Heart left ventricle (tissue), 16 donors: ENCODE results near the gene ADD2. TPM values are rescaled to one million over a fixed set of nuclear protein-coding genes. Genes with fewer than 3 reads are reported as not detected.

Experiments used
- ATAC-seq, 4 donors: fragments of 200-7000 bp; cut with Tn5 transposase; one replicate each; pipeline ENCODE4 v1.9.1; 2020 to 2022; ENCODE audit warnings: moderate library complexity in 4 of 4, mild to moderate bottlenecking in 3 of 4, moderate number of reproducible peaks in 1 of 4
- DNase-seq, 5 donors: peaks; one replicate each; pipeline ENCODE4 v3.0.0-alpha.2; 2020
- H3K27ac ChIP-seq, 12 donors: fragments of 200-600 bp; sonication (generic) in 4 of 12; one replicate each; pipeline versions ENCODE4 v1.5.0 to v1.8.0; 2016 to 2022; ENCODE audit warnings: mild to moderate bottlenecking in 2 of 12
- H3K27me3 ChIP-seq, 9 donors: fragments of 200-600 bp; sonication (generic) in 2 of 9; one replicate each; pipeline versions ENCODE4 v1.5.1 to v1.8.0; 2016 to 2022; ENCODE audit warnings: mild to moderate bottlenecking in 3 of 9
- H3K36me3 ChIP-seq, 9 donors: fragments of 200-600 bp; sonication (generic) in 2 of 9; one replicate each; pipeline versions ENCODE4 v1.5.0 to v1.8.0; 2018 to 2022; ENCODE audit warnings: mild to moderate bottlenecking in 2 of 9
- H3K4me1 ChIP-seq, 12 donors: fragments of 200-600 bp; sonication (generic) in 4 of 12; one replicate each; pipeline versions ENCODE4 v1.5.0 to v1.8.0; 2016 to 2022; ENCODE audit warnings: mild to moderate bottlenecking in 3 of 12
- H3K4me3 ChIP-seq, 12 donors: fragments of 200-600 bp; sonication (generic) in 4 of 12; one replicate each; pipeline versions ENCODE4 v1.5.0 to v1.8.0; 2017 to 2022; ENCODE audit warnings: mild to moderate bottlenecking in 9 of 12, moderate library complexity in 4 of 12
- H3K9me3 ChIP-seq, 12 donors: fragments of 200-600 bp; sonication (generic) in 4 of 12; one replicate each; pipeline versions ENCODE4 v1.5.0 to v1.8.0; 2016 to 2022; ENCODE audit warnings: mild to moderate bottlenecking in 1 of 12
- CTCF ChIP-seq, 12 donors: fragments of 200-600 bp; sonication (generic) in 4 of 12; IDR thresholded peaks; one replicate each; pipeline versions ENCODE4 v1.5.0 to v1.8.0; 2018 to 2022; ENCODE audit warnings: antibody characterized with exemption in 12 of 12, mild to moderate bottlenecking in 5 of 12
- POLR2A ChIP-seq, 2 donors: fragments of 450-650 bp; IDR thresholded peaks; one replicate each; pipeline ENCODE4 v1.6.1; 2017; ENCODE audit warnings: antibody characterized with exemption in 2 of 2, mild to moderate bottlenecking in 2 of 2, moderate library complexity in 2 of 2
- WGBS, 4 donors: extraction: QIAGEN DNeasy Blood & Tissue Kit in 2 of 4; methylation state at CpG; one replicate each; pipeline versions ENCODE4 v1.1.5 to v1.1.7; 2013 to 2018; 5-methylcytosine and 5-hydroxymethylcytosine counted together
- intact Hi-C, 10 donors: fragments of 100-400 bp; cut with DNase I; formaldehyde crosslinking; loops; one replicate each; pipeline versions ENCODE4 v1.11.1 to v1.14.2; 2022
- polyA plus RNA-seq, 2 donors: library from polyadenylated mRNA; stranded (reverse); fragments of 200-250 nt; gene quantifications; one replicate each; pipeline ENCODE4 v1.2.3, GENCODE V29; 2013
- total RNA-seq, 9 donors: library from RNA; depleted of rRNA in 2 of 9; stranded (reverse); fragments of >200 nt in 2 of 9; fragmentation: NEBNext Ultra II Directional in 3 of 9; extraction: Animal tissue kit (Norgen Biotek cat#: 25700) in 3 of 9; gene quantifications; one replicate each; pipeline versions ENCODE4 v1.1.0 to v1.2.4, GENCODE V29; 2016 to 2023
- donor health status: ischemic (EF 13 %, LVEDD 7.1; RV severe dilation, severe dysfunction).
- donor health status: healthy with polysubstance abuse.
- donor health status: DM: no; HTN: yes; CAD: no.
- donor health status: DM: no; HTN: no; CAD: no.
- donor health status: ischemic (EF 25% LVEDD 6.9; RV normal size, moderate dysfunction).
- donor health status: ischemic (EF 25% LVEDD 5.7; RV mildly dilated, moderate dysfunction).
- donor health status: healthy.
- donor health status: DM: yes; HTN: yes; CAD: no.
- donor health status: ischemic (EF 35%, LVEDD 5.7; RV mildly dilated, moderate dysfunction).
- donor health status: nonischemic (EF 11% LVEDD 7.7; RV severe dilation, severe dysfunction).
- donor health status: DM: yes; HTN: yes; CAD: no.
- donor health status: PGD.
- donor health status: ischemic (EF 29% LVEDD 5.4; RV normal size, mild dysfunction).
- donor health status: nonischemic (EF 23%, LVEDD 6.1; RV moderate dilation, normal function).

ADD2 gene
- total and polyA plus RNA-seq, 11 donors = 0.49 to 7.3 (median 3.0) TPM

- DNase-seq (no peak), ATAC-seq (no peak)
- Histone ChIP-seq H3K27ac (no peak overlapping the region), H3K27me3 (no peaks in the 10 kb centered on the region), H3K36me3 (no peaks in the 10 kb centered on the region), H3K4me3 (no peak overlapping the region), H3K9me3 (no peaks in the 10 kb centered on the region), H3K4me1 (no peaks in the 10 kb centered on the region)
- intact Hi-C loops = no loop called here
- no peak for TF ChIP-seq CTCF (IDR thresholded peaks at IDR 0.05)
- no peak for TF ChIP-seq POLR2A (IDR thresholded peaks at IDR 0.05)
- 94 to 98% (median 95%) methylated on average over 17 of the region's 17 CpGs for WGBS, 4 donors
Observed at GRCh38 chr2:70692256-70692655, 75.7 kb downstream of the ADD2 start.

DNA sequence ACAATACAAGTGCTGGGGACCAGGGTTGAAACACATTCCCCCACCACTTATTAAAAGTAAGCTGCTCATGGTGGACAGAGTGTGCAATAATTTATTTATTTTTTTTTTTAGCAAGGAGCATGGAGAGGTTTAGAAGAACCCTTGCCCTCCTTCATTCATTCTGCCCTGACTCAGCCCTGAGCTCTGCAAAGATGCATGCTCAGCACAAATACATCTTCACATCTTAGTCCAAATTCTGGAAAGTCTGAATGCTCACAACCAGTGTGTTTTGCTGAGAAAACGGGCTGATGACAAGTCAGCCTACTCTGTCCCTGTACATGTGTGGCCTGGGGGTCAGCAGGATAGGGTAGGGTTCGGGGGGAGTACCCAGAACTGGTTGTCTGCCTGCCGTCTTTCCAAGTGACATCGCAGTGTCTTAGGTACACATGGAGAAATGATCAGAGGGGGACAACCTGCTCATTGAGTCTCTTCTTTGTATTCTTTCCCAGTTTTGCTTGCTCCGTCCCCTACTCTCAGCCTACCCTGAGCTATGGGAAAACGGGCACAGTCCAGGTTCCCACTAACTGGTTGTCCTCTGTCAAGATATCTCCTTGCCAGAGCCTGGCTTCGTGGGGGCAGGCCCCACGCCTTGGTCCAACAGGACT lies 76.4 kb downstream of the ADD2 start:
- no peaks in the 10 kb centered on the region for H3K36me3 ChIP-seq
- no peak for TF ChIP-seq POLR2A (IDR thresholded peaks at IDR 0.05)
- TF ChIP-seq CTCF (IDR thresholded peaks at IDR 0.05) = no peak
- no peak for ATAC-seq
- intact Hi-C loops = no loop called here
- H3K4me1 ChIP-seq = peaks cover 0 to 4% (median 0%) of the 10 kb centered on the region in 12 donors
- H3K27ac ChIP-seq = no peak overlapping the region
- no peak for DNase-seq
- H3K4me3 ChIP-seq = no peak overlapping the region
- no peaks in the 10 kb centered on the region for H3K27me3 ChIP-seq
- H3K9me3 ChIP-seq = no peaks in the 10 kb centered on the region
- WGBS, 4 donors = 78 to 93% (median 92%) methylated on average over 8 of the region's 8 CpGs

- 89 to 96% (median 92%) methylated on average over 3 of the region's 3 CpGs for WGBS, 4 donors
- Histone ChIP-seq H3K27ac (no peak overlapping the region), H3K4me3 (no peak overlapping the region), H3K36me3 (no peaks in the 10 kb centered on the region), H3K9me3 (no peaks in the 10 kb centered on the region), H3K4me1 (peaks cover 0 to 4% (median 0%) of the 10 kb centered on the region in 12 donors), H3K27me3 (no peaks in the 10 kb centered on the region)
- no peak for TF ChIP-seq POLR2A (IDR thresholded peaks at IDR 0.05)
- no peak for TF ChIP-seq CTCF (IDR thresholded peaks at IDR 0.05)
- no peak for DNase-seq
- intact Hi-C loops = no loop called here
- ATAC-seq = no peak
Observed at GRCh38 chr2:70690846-70691245, 77.2 kb downstream of the ADD2 start.

GRCh38 chr2:70688427-70688826 lies 79.6 kb downstream of the ADD2 start:
- no peak for TF ChIP-seq CTCF (IDR thresholded peaks at IDR 0.05)
- no peak for TF ChIP-seq POLR2A (IDR thresholded peaks at IDR 0.05)
- Histone ChIP-seq H3K4me1 (peaks cover 0 to 4% (median 0%) of the 10 kb centered on the region in 12 donors), H3K36me3 (no peaks in the 10 kb centered on the region), H3K27ac (no peak overlapping the region), H3K9me3 (no peaks in the 10 kb centered on the region), H3K27me3 (no peaks in the 10 kb centered on the region), H3K4me3 (no peak overlapping the region)
- DNase-seq = no peak
- intact Hi-C loops = loop anchor here in 1 of 10 donors (5.0 kb wide), 1 partner anchor 79 kb away; the partner anchor contains the start of gene ADD2
- no peak for ATAC-seq
- WGBS, 4 donors = 88 to 99% (median 93%) methylated on average over 5 of the region's 5 CpGs
